Measurements from ENCODE around the gene LRRC23. TPM values are rescaled to one million over a fixed set of nuclear protein-coding genes. Genes with fewer than 3 reads are reported as not detected.
"Not testable (repeated sequence)": the region's sequence is repeated elsewhere in the genome, so short reads cannot be mapped to it uniquely, and the experiment has no call there.

LRRC23 gene
- total RNA-seq, 1 donor from 2014 or later: 10.1 TPM

DNA sequence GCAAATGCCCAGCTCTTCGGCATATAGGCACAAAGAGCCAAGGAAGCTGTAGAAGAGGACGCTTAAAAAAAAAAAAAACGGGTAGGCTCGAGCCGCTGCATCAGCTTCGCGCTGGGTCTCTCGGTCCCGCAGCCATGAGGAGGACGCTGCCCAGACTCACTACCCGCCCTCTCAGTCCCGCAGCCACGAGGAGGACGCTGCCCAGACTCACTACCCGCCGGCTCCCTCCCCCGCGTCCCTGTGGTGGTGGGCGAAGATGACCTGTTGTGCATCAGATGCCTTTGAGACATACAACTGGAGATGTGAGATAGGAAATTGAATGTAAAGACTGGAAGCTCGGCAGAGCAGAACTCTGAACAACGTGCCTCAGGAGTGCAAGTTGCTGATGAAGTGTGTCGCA lies 20.1 kb upstream of the LRRC23 start:
- no peak overlapping the region for H3K27ac Mint-ChIP-seq
- no peaks in the 10 kb centered on the region for H3K9me3 Mint-ChIP-seq
- H3K4me3 Mint-ChIP-seq: no peak overlapping the region
- H3K27me3 Mint-ChIP-seq: no peaks in the 10 kb centered on the region
- H3K4me1 Mint-ChIP-seq (ENCODE audit: unreplicated experiment): peaks cover 3% of the 10 kb centered on the region
- TF ChIP-seq, protein P1, sequence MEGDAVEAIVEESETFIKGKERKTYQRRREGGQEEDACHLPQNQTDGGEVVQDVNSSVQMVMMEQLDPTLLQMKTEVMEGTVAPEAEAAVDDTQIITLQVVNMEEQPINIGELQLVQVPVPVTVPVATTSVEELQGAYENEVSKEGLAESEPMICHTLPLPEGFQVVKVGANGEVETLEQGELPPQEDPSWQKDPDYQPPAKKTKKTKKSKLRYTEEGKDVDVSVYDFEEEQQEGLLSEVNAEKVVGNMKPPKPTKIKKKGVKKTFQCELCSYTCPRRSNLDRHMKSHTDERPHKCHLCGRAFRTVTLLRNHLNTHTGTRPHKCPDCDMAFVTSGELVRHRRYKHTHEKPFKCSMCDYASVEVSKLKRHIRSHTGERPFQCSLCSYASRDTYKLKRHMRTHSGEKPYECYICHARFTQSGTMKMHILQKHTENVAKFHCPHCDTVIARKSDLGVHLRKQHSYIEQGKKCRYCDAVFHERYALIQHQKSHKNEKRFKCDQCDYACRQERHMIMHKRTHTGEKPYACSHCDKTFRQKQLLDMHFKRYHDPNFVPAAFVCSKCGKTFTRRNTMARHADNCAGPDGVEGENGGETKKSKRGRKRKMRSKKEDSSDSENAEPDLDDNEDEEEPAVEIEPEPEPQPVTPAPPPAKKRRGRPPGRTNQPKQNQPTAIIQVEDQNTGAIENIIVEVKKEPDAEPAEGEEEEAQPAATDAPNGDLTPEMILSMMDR (conservative IDR thresholded peaks at IDR 0.05): no peak
- H3K36me3 Mint-ChIP-seq: peaks cover 3% of the 10 kb centered on the region
- no peak for DNase-seq (ENCODE audit: extremely low spot score, unreplicated experiment)

DNA sequence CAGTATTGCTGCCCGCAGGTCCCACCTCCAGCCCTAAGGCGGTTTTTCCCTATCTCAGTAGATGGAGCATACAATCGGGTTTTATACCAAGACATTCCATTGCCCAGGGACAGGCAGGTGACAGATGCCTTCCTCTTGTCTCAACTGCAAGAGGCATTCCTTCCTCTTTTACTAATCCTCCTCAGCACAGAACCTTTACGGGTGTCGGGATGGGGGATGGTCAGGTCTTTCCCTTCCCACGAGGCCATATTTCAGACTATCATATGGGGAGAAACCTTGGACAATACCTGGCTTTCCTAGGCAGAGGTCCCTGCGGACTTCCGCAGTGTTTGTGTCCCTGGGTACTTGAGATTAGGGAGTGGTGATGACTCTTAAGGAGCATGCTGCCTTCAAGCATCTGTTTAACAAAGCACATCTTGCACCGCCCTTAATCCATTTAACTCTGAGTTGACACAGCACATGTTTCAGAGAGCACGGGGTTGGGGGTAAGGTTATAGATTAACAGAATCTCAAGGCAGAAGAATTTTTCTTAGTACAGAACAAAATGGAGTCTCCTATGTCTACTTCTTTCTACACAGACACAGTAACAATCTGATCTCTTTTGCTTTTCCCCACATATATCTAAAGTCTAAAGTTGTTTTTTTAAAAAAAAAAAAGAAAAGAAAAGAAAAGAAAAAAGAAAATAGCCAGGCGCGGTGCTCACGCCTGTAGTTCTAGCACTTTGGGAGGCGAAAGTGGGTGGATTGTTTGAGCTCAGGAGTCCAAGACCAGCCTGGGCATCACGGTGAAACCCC lies 18.2 kb upstream of the LRRC23 start:
- not testable (repeated sequence) for H3K27me3 Mint-ChIP-seq; H3K36me3 Mint-ChIP-seq; H3K4me1 Mint-ChIP-seq (ENCODE audit: unreplicated experiment); H3K9me3 Mint-ChIP-seq; DNase-seq (ENCODE audit: extremely low spot score, unreplicated experiment)
- Mint-ChIP-seq H3K27ac (peak overlapping the region; percentile 100), H3K4me3 (peak overlapping the region; percentile 84)

DNA sequence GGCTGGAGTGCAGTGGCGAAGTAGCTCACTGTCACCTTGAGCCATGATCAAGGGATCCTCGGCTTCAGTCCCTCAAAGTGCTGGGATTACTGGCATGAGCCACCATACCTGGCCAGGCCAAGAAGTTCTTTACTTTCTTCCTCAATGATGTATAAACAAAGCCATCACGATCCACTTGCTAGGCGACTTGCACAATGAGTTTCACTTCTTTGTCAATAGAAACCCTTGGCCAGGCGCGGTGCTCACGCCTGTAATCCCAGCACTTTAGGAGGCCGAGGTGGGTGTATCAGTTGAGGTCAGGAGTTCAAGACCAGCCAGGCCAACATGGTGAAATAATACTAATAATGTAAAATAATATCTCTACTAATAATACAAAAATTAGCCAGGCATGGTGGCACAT lies 17.2 kb upstream of the LRRC23 start:
- Mint-ChIP-seq H3K36me3 (peaks cover 3% of the 10 kb centered on the region), H3K4me3 (no peak overlapping the region), H3K27me3 (no peaks in the 10 kb centered on the region), H3K27ac (peak overlapping the region; percentile 82), H3K4me1 (ENCODE audit: unreplicated experiment) (peaks cover 8% of the 10 kb centered on the region), H3K9me3 (no peaks in the 10 kb centered on the region)
- TF ChIP-seq, protein P1 (conservative IDR thresholded peaks at IDR 0.05): no peak
- DNase-seq (ENCODE audit: extremely low spot score, unreplicated experiment): no peak

DNA sequence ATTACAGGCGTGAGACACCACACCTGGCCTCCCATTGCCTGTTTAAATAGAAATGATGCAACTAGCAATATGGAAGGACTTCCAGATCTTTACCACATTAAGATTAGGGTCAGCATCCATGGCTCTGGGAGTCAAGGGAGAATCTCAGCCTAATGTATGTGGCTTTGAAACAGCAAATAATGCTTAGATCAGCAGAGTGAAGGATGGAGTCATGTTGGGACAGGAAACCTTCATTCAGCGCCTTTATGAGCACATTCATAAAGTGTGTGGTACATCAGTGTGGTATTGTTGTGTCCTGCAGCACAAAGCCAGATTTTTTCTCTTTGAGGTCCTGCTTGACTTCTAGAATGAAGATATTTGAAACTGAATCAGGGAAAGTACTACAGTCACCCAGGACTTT lies 16.3 kb upstream of the LRRC23 start:
- Mint-ChIP-seq H3K27me3 (no peaks in the 10 kb centered on the region), H3K36me3 (peaks cover 3% of the 10 kb centered on the region), H3K4me3 (peak overlapping the region; percentile 62), H3K4me1 (ENCODE audit: unreplicated experiment) (peaks cover 8% of the 10 kb centered on the region), H3K27ac (peak overlapping the region; percentile 71), H3K9me3 (no peaks in the 10 kb centered on the region)
- TF ChIP-seq, protein P1 (conservative IDR thresholded peaks at IDR 0.05): no peak
- no peak for DNase-seq (ENCODE audit: extremely low spot score, unreplicated experiment)

DNA sequence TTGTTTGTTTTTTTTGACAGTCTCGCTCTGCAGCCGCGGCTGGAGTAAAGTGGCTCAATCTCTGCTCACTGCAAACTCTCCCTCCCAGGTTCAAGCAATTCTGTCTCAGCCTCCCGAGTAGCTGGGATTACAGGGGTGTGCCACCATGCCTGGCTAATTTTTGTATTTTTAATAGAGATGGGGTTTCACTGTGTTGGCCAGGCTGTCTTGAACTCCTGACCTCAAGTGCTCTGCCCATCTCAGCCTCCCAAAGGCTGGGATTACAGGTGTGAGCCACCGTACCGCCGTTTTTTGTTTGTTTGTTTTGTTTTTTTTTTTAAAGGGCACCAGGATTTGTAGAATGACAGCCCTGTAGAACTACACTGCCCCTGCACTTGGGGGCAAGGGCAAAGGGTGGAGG lies 15.8 kb upstream of the LRRC23 start:
- H3K27ac Mint-ChIP-seq: peak overlapping the region; percentile 71
- DNase-seq (ENCODE audit: extremely low spot score, unreplicated experiment); H3K4me3 Mint-ChIP-seq; H3K9me3 Mint-ChIP-seq; H3K4me1 Mint-ChIP-seq (ENCODE audit: unreplicated experiment); H3K27me3 Mint-ChIP-seq; H3K36me3 Mint-ChIP-seq: not testable (repeated sequence)

DNA sequence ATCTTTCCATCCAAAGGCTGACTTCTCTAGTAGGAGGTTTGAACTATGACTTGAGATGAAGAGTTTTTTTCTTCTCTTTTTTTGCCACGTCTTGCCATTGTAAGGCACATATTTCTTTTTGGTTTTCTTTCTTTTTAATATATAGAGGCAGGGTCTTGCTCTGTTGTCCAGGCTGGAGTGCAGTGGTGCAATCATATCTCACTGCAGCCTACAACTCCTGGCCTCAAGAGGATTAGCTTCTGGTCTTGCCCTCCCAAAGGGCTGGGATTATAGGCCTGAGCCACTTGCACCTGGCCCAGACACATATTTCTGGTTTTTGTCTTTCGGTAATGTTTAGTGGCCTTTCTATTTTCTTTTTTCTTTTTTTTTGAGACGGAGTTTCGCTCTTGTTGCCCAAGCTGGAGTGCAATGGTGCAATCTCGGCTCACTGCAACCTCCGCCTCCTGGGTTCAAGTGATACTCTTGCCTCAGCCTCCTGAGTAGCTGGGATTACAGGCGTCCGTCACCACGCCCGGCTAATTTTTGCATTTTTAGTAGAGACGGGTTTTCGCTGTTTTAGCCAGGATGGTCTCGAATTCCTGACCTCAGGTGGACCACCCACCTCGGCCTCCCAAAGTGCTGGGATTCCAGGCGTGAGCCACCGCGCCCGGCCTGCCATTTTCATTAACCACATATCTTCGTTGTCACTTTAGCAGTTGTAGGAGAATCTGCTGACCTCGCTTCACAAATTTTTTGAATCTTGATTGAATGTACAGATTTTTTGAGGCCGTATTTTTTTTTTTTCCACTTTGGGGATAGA lies 14.6 kb upstream of the LRRC23 start:
- not testable (repeated sequence) for H3K27me3 Mint-ChIP-seq; H3K36me3 Mint-ChIP-seq; H3K9me3 Mint-ChIP-seq; DNase-seq (ENCODE audit: extremely low spot score, unreplicated experiment); H3K4me1 Mint-ChIP-seq (ENCODE audit: unreplicated experiment)
- peak overlapping the region; percentile 96 for H3K27ac Mint-ChIP-seq
- H3K4me3 Mint-ChIP-seq: peak overlapping the region; percentile 85
